Nephron progenitor cell (in vitro differentiated cells): ENCODE measurements around the gene RPL29.
"Not testable (repeated sequence)": the region's sequence is repeated elsewhere in the genome, so short reads cannot be mapped to it uniquely, and the experiment has no call there.

Experiments used
- DNase-seq: peaks from one replicate; pipeline ENCODE4 v3.0.0; 2021
- H3K27ac Mint-ChIP-seq: 2 replicates; pipeline ENCODE4 v1.8.0; 2021; ENCODE audit warnings: mild to moderate bottlenecking, moderate library complexity, mixed read lengths
- H3K27me3 Mint-ChIP-seq: 2 replicates; pipeline ENCODE4 v1.8.0; 2021; ENCODE audit warnings: mild to moderate bottlenecking, low read depth, mixed read lengths; ENCODE audit not compliant: poor library complexity
- H3K36me3 Mint-ChIP-seq: 2 replicates; pipeline ENCODE4 v1.8.0; 2021; ENCODE audit warnings: low read depth, mixed read lengths
- H3K4me1 Mint-ChIP-seq: 2 replicates; pipeline ENCODE4 v1.8.0; 2021; ENCODE audit warnings: mixed read lengths
- H3K4me3 Mint-ChIP-seq: 2 replicates; pipeline ENCODE4 v1.8.0; 2021; ENCODE audit warnings: mild to moderate bottlenecking, moderate library complexity, mixed read lengths
- H3K9me3 Mint-ChIP-seq: 2 replicates; pipeline ENCODE4 v1.8.0; 2021; ENCODE audit warnings: mild to moderate bottlenecking, moderate library complexity, mixed read lengths
- CTCF ChIP-seq: fragments of 200-600 bp; sonication (generic); IDR thresholded peaks from 2 replicates; pipeline ENCODE4 v1.5.0; 2021; ENCODE audit warnings: antibody characterized with exemption

RPL29 gene

GRCh38 chr3:52034651-52035050, 39.0 kb upstream of the RPL29 start:
- no peak for DNase-seq
- H3K27ac Mint-ChIP-seq, result peak overlapping the region; percentile 72
- H3K9me3 Mint-ChIP-seq, result no peaks in the 10 kb centered on the region
- H3K4me1 Mint-ChIP-seq, result peaks cover 32% of the 10 kb centered on the region
- H3K4me3 Mint-ChIP-seq, result no peak overlapping the region
- no peaks in the 10 kb centered on the region for H3K36me3 Mint-ChIP-seq
- H3K27me3 Mint-ChIP-seq, result peaks cover 4% of the 10 kb centered on the region
- TF ChIP-seq CTCF, result no peak

GRCh38 chr3:52034212-52034611, 38.5 kb upstream of the RPL29 start:
- Mint-ChIP-seq H3K4me3 (no peak overlapping the region), H3K36me3 (no peaks in the 10 kb centered on the region), H3K4me1 (peaks cover 33% of the 10 kb centered on the region), H3K9me3 (no peaks in the 10 kb centered on the region), H3K27me3 (peaks cover 4% of the 10 kb centered on the region), H3K27ac (peak overlapping the region; percentile 72)
- no peak for TF ChIP-seq CTCF
- no peak for DNase-seq

- DNase-seq, H3K4me3 Mint-ChIP-seq, H3K27me3 Mint-ChIP-seq, H3K9me3 Mint-ChIP-seq, H3K36me3 Mint-ChIP-seq, H3K27ac Mint-ChIP-seq: not testable (repeated sequence)
- H3K4me1 Mint-ChIP-seq, result peaks cover 38% of the 10 kb centered on the region
These were observed 38.1 kb upstream of the RPL29 start for GRCh38 chr3:52033748-52034147.

GRCh38 chr3:52032702-52033408, 37.2 kb upstream of the RPL29 start:
- H3K27ac Mint-ChIP-seq, result no peak overlapping the region
- H3K36me3 Mint-ChIP-seq, result no peaks in the 10 kb centered on the region
- no peak for DNase-seq
- H3K27me3 Mint-ChIP-seq, result peaks cover 4% of the 10 kb centered on the region
- H3K4me3 Mint-ChIP-seq, result no peak overlapping the region
- H3K4me1 Mint-ChIP-seq, result peaks cover 38% of the 10 kb centered on the region
- no peaks in the 10 kb centered on the region for H3K9me3 Mint-ChIP-seq
- no peak for TF ChIP-seq CTCF

- Mint-ChIP-seq H3K9me3 (no peaks in the 10 kb centered on the region), H3K4me1 (peaks cover 38% of the 10 kb centered on the region), H3K4me3 (no peak overlapping the region), H3K36me3 (no peaks in the 10 kb centered on the region), H3K27me3 (peaks cover 4% of the 10 kb centered on the region), H3K27ac (no peak overlapping the region)
- DNase-seq, result no peak
- TF ChIP-seq CTCF, result no peak
These were observed 36.2 kb upstream of the RPL29 start for GRCh38 chr3:52031896-52032295.

- Mint-ChIP-seq H3K27ac (no peak overlapping the region), H3K36me3 (no peaks in the 10 kb centered on the region), H3K4me3 (no peak overlapping the region), H3K9me3 (no peaks in the 10 kb centered on the region), H3K4me1 (peaks cover 45% of the 10 kb centered on the region), H3K27me3 (peaks cover 5% of the 10 kb centered on the region)
- TF ChIP-seq CTCF, result no peak
- DNase-seq, result no peak
These were observed 35.1 kb upstream of the RPL29 start for GRCh38 chr3:52030714-52031310.
